BLaER1 treated with 17β-estradiol and CSF1 and Interleukin-3, amounts not matched to agents 10 nM and 100 nM (cell line): ENCODE data around the gene ERCC1.

Source experiments
- H3K27ac ChIP-seq, 11 experiments: shearing (Covaris generic); formaldehyde crosslinking; 2 replicates each; pipeline ENCODE4 v1.8.1; 2022
- H3K27me3 ChIP-seq, 11 experiments: shearing (Covaris generic); formaldehyde crosslinking; 2 replicates each; pipeline ENCODE4 v1.8.1; 2022
- H3K36me3 ChIP-seq, 11 experiments: shearing (Covaris generic); formaldehyde crosslinking; 2 replicates each; pipeline ENCODE4 v1.8.1; 2022
- H3K4me1 ChIP-seq, 10 experiments: shearing (Covaris generic); formaldehyde crosslinking; 2 replicates each; pipeline ENCODE4 v1.8.1; 2022
- H3K4me2 ChIP-seq, 11 experiments: shearing (Covaris generic); formaldehyde crosslinking; 2 replicates each; pipeline ENCODE4 v1.8.1; 2022
- H3K4me3 ChIP-seq, 10 experiments: shearing (Covaris generic); formaldehyde crosslinking; 2 replicates each; pipeline ENCODE4 v1.8.1; 2022
- H3K9ac ChIP-seq, 11 experiments: shearing (Covaris generic); formaldehyde crosslinking; 2 replicates each; pipeline ENCODE4 v1.8.1; 2022
- H3K9me3 ChIP-seq, 11 experiments: shearing (Covaris generic); formaldehyde crosslinking; replicated peaks in 1 of 11; 2 replicates each; pipeline ENCODE4 v1.8.1; 2022
- H4K20me1 ChIP-seq, 11 experiments: shearing (Covaris generic); formaldehyde crosslinking; 2 replicates each; pipeline ENCODE4 v1.8.1; 2022
- Cebpa-rat ChIP-seq, 11 experiments: shearing (Covaris generic); IDR thresholded peaks; 2 replicates each; pipeline ENCODE4 v1.8.1; 2022

The ERCC1 gene

GRCh38 chr19:45423589-45424190 is at the start of gene ERCC1:
Gene ERCC1 (minus strand): TSS chr19:45423917. CDS start chr19:45423374, 543 bp downstream.
- TF ChIP-seq Cebpa-rat (IDR thresholded peaks at IDR 0.05), result no peak
- H3K4me1 ChIP-seq, result peaks cover 64 to 98% (median 91%) of the 10 kb centered on the region in 10 experiments

DNA sequence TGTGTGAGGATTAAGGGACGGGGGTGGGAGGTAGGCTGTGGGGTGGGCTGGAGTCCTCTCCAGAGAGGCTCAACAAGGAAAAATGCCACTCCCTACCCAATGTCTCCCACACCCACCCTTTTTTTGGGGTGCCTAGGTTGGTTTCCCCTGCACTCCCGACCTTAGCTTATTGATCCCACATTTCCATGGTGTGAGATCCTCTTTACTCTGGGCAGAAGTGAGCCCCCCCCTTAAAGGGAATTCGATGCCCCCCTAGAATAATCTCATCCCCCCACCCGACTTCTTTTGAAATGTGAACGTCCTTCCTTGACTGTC is 49.6 kb upstream of the ERCC1 start:
- Histone ChIP-seq H3K9ac (no peak overlapping the region), H4K20me1 (peaks cover 0 to 32% (median 8%) of the 10 kb centered on the region in 11 experiments; a peak in 15 of 22 replicates), H3K4me3 (no peak overlapping the region), H3K4me1 (peaks cover 30 to 70% (median 62%) of the 10 kb centered on the region in 10 experiments), H3K36me3 (no peaks in the 10 kb centered on the region), H3K4me2 (no peak overlapping the region), H3K27me3 (peaks cover 52 to 67% (median 62%) of the 10 kb centered on the region in 11 experiments), H3K27ac (no peak overlapping the region), H3K9me3 (no peaks in the 10 kb centered on the region)
- TF ChIP-seq Cebpa-rat (IDR thresholded peaks at IDR 0.05), result no peak

More at GRCh38 chr19:45423589-45424190, at the start of gene ERCC1:
- Histone ChIP-seq H3K27me3 (peaks cover 0 to 11% (median 5%) of the 10 kb centered on the region in 11 experiments; a peak in 11 of 22 replicates), H3K4me2 (peak within 1 kb of the TSS; percentile 96 to 100 (median 99)), H3K36me3 (peaks cover 0 to 16% (median 11%) of the 10 kb centered on the region in 11 experiments; a peak in 15 of 22 replicates), H4K20me1 (peaks cover 0 to 20% (median 7%) of the 10 kb centered on the region in 11 experiments; a peak in 15 of 22 replicates), H3K4me3 (peak within 1 kb of the TSS; percentile 68 to 77 (median 74)), H3K9me3 (no peaks in the 10 kb centered on the region), H3K27ac (peak within 1 kb of the TSS; percentile 74 to 93 (median 91)), H3K9ac (peak within 1 kb of the TSS; percentile 78 to 88 (median 85))

GRCh38 chr19:45472563-45473366 is 49.0 kb upstream of the ERCC1 start:
- H3K27ac ChIP-seq, result no peak overlapping the region
- TF ChIP-seq Cebpa-rat (IDR thresholded peaks at IDR 0.05), result no peak
- H3K4me1 ChIP-seq, result peaks cover 29 to 69% (median 61%) of the 10 kb centered on the region in 10 experiments
- H3K4me3 ChIP-seq, result peak overlapping the region in 1 of 10 experiments; percentile 46; a peak in 1 of 20 replicates
- peaks cover 0 to 36% (median 11%) of the 10 kb centered on the region in 11 experiments; a peak in 15 of 22 replicates for H4K20me1 ChIP-seq
- peak overlapping the region in 10 of 11 experiments; percentile 2 to 65 (median 37); a peak in 17 of 22 replicates for H3K4me2 ChIP-seq
- no peaks in the 10 kb centered on the region for H3K9me3 ChIP-seq
- H3K36me3 ChIP-seq, result no peaks in the 10 kb centered on the region
- peaks cover 52 to 70% (median 62%) of the 10 kb centered on the region in 11 experiments for H3K27me3 ChIP-seq
- peak overlapping the region in 1 of 11 experiments; percentile 4; a peak in 1 of 22 replicates for H3K9ac ChIP-seq

DNA sequence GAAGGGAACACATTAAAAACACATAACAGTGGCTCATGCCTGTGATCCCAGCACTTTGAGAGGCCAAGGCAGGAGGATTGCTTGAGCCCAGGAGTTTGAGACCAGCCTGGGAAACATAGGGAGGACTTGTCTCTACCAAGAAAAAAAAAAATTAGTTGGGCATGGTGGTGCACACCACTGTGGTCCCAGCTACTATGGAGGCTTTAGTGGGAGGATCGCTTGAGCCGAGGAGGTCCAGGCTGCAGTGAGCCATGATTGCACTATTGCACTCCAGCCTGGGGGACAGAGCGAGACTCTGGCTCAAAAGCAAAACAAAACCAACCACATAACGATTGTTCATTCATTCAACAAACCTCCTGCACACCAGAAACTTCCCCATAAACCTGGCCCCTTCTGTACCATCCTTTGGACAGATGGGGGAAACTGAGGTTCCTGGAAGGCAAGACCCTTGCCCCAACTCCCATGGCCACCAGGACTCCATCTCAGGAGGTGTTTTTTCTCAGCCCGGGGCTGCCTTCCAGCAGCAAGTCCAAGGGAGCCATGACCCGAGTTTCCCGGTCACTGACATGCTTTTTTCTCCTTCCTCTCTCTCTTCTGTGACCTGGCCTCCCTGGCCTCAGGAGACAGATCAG is 48.3 kb upstream of the ERCC1 start:
- peaks cover 0 to 36% (median 11%) of the 10 kb centered on the region in 11 experiments; a peak in 15 of 22 replicates for H4K20me1 ChIP-seq
- no peaks in the 10 kb centered on the region for H3K9me3 ChIP-seq
- no peak overlapping the region for H3K27ac ChIP-seq
- H3K27me3 ChIP-seq, result peaks cover 52 to 70% (median 62%) of the 10 kb centered on the region in 11 experiments
- no peak for TF ChIP-seq Cebpa-rat (IDR thresholded peaks at IDR 0.05)
- peak overlapping the region; percentile 2 to 100 (median 44); a peak in 18 of 22 replicates for H3K4me2 ChIP-seq
- no peak overlapping the region; a peak in 1 of 22 replicates for H3K9ac ChIP-seq
- peaks cover 27 to 66% (median 58%) of the 10 kb centered on the region in 10 experiments for H3K4me1 ChIP-seq
- peak overlapping the region in 1 of 10 experiments; percentile 46; a peak in 1 of 20 replicates for H3K4me3 ChIP-seq
- H3K36me3 ChIP-seq, result no peaks in the 10 kb centered on the region

GRCh38 chr19:45471111-45471930 is 47.6 kb upstream of the ERCC1 start:
- Histone ChIP-seq H3K9me3 (no peaks in the 10 kb centered on the region), H3K4me3 (no peak overlapping the region), H3K36me3 (no peaks in the 10 kb centered on the region), H3K27me3 (peaks cover 52 to 68% (median 60%) of the 10 kb centered on the region in 11 experiments), H3K4me1 (peaks cover 27 to 63% (median 57%) of the 10 kb centered on the region in 10 experiments), H3K9ac (peak overlapping the region in 1 of 11 experiments; percentile 94; a peak in 1 of 22 replicates), H3K4me2 (peak overlapping the region; percentile 98 to 100 (median 100); a peak in 19 of 22 replicates), H3K27ac (0 out of 22 replicates have a peak overlapping the region, but pooled peaks of 1 of the 11 experiments have one; percentile 81), H4K20me1 (peaks cover 0 to 36% (median 11%) of the 10 kb centered on the region in 11 experiments; a peak in 15 of 22 replicates)
- no peak for TF ChIP-seq Cebpa-rat (IDR thresholded peaks at IDR 0.05)

DNA sequence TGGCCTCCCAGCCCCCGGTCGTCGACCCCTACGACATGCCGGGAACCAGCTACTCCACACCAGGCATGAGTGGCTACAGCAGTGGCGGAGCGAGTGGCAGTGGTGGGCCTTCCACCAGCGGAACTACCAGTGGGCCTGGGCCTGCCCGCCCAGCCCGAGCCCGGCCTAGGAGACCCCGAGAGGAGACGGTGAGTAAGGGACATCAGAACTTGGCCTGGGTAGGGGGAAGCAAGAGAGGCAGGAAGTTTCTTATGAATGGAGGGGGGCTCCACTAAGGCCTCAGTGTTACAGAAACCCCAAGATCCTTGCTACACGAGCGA is 47.0 kb upstream of the ERCC1 start:
- no peak for TF ChIP-seq Cebpa-rat (IDR thresholded peaks at IDR 0.05)
- H3K36me3 ChIP-seq, result no peaks in the 10 kb centered on the region
- no peaks in the 10 kb centered on the region for H3K9me3 ChIP-seq
- peak overlapping the region in 4 of 10 experiments; percentile 64 to 84 (median 75); a peak in 3 of 20 replicates for H3K4me3 ChIP-seq
- H3K27ac ChIP-seq, result peak overlapping the region in 4 of 11 experiments; percentile 81 to 99 (median 83); a peak in 7 of 22 replicates
- peaks cover 0 to 36% (median 11%) of the 10 kb centered on the region in 11 experiments; a peak in 15 of 22 replicates for H4K20me1 ChIP-seq
- peak overlapping the region; percentile 98 to 100 (median 100) for H3K4me2 ChIP-seq
- H3K9ac ChIP-seq, result peak overlapping the region in 6 of 11 experiments; percentile 74 to 94 (median 83); a peak in 6 of 22 replicates
- peaks cover 52 to 62% (median 55%) of the 10 kb centered on the region in 11 experiments for H3K27me3 ChIP-seq
- peaks cover 27 to 57% (median 51%) of the 10 kb centered on the region in 10 experiments for H3K4me1 ChIP-seq

GRCh38 chr19:45469945-45470761 is 46.4 kb upstream of the ERCC1 start:
- H4K20me1 ChIP-seq, result peaks cover 0 to 36% (median 11%) of the 10 kb centered on the region in 11 experiments; a peak in 15 of 22 replicates
- peak overlapping the region; percentile 98 to 100 (median 100) for H3K4me2 ChIP-seq
- peak overlapping the region; percentile 64 to 84 (median 73) for H3K4me3 ChIP-seq
- H3K27me3 ChIP-seq, result peaks cover 46 to 56% (median 49%) of the 10 kb centered on the region in 11 experiments
- peak overlapping the region; percentile 80 to 99 (median 86) for H3K27ac ChIP-seq
- H3K4me1 ChIP-seq, result peaks cover 27 to 54% (median 50%) of the 10 kb centered on the region in 10 experiments
- H3K36me3 ChIP-seq, result no peaks in the 10 kb centered on the region
- no peak for TF ChIP-seq Cebpa-rat (IDR thresholded peaks at IDR 0.05)
- H3K9ac ChIP-seq, result peak overlapping the region; percentile 74 to 97 (median 83)
- no peaks in the 10 kb centered on the region for H3K9me3 ChIP-seq
